ENCODE measurements around the gene FMNL1. TPM values are rescaled to one million over a fixed set of nuclear protein-coding genes. Genes with fewer than 3 reads are reported as not detected.

Gene FMNL1
- total RNA-seq, 4 donors from 2014 or later: 8.3 to 13.6 (median 8.8) TPM

- 50 to 78% methylated on average over 2 to 3 of the region's 18 CpGs for WGBS, 2 donors
- DNase-seq (ENCODE audit: low spot score in 2 of 2): no peak
- intact Hi-C loops (cut with DNase I; ENCODE audit: low total_unique reads): no loop called here
- no peak overlapping the region for H3K4me3 ChIP-seq (ENCODE audit: low read depth, poor library complexity, severe bottlenecking)
- TF ChIP-seq POLR2A (IDR thresholded peaks at IDR 0.05) (no peak), CTCF (IDR thresholded peaks at IDR 0.05) (no peak)
Measured at GRCh38 chr17:45242029-45242414, 20.3 kb downstream of the FMNL1 start.

GRCh38 chr17:45243750-45244149 lies 22.1 kb downstream of the FMNL1 start:
- intact Hi-C loops (cut with DNase I; ENCODE audit: low total_unique reads): no loop called here
- no peak for DNase-seq (ENCODE audit: low spot score in 2 of 2)
- no peak for TF ChIP-seq POLR2A (IDR thresholded peaks at IDR 0.05)
- TF ChIP-seq CTCF (IDR thresholded peaks at IDR 0.05): no peak
- H3K4me3 ChIP-seq (ENCODE audit: low read depth, poor library complexity, severe bottlenecking): no peak overlapping the region
- 85 to 86% methylated on average over 18 of the region's 18 CpGs for WGBS, 2 donors

- 86 to 91% methylated on average over 20 to 21 of the region's 21 CpGs for whole genome bisulfite sequencing, 2 donors
- no peak for DNase-seq (ENCODE audit: low spot score in 2 of 2)
- no peak overlapping the region for H3K4me3 ChIP-seq (ENCODE audit: low read depth, poor library complexity, severe bottlenecking)
- intact Hi-C loops (cut with DNase I; ENCODE audit: low total_unique reads): no loop called here
- TF ChIP-seq POLR2A (IDR thresholded peaks at IDR 0.05): no peak
Measured at GRCh38 chr17:45244725-45245656, 23.3 kb downstream of the FMNL1 start.

- no peak overlapping the region for H3K4me3 ChIP-seq (ENCODE audit: low read depth, poor library complexity, severe bottlenecking)
- WGBS, 2 donors: 80 to 87% methylated on average over 8 of the region's 8 CpGs
- DNase-seq (ENCODE audit: low spot score in 2 of 2): no peak
- intact Hi-C loops (cut with DNase I; ENCODE audit: low total_unique reads): no loop called here
- TF ChIP-seq CTCF (IDR thresholded peaks at IDR 0.05) (no peak), POLR2A (IDR thresholded peaks at IDR 0.05) (no peak)
Measured at GRCh38 chr17:45246338-45246737, 24.7 kb downstream of the FMNL1 start.

GRCh38 chr17:45246861-45247428 lies 25.3 kb downstream of the FMNL1 start:
- 3 to 17% methylated on average over 15 to 27 of the region's 33 CpGs for WGBS, 2 donors
- intact Hi-C loops (cut with DNase I; ENCODE audit: low total_unique reads): no loop called here
- no peak for TF ChIP-seq POLR2A (IDR thresholded peaks at IDR 0.05)
- TF ChIP-seq CTCF (IDR thresholded peaks at IDR 0.05): no peak
- peak overlapping the region; percentile 29 for H3K4me3 ChIP-seq (ENCODE audit: low read depth, poor library complexity, severe bottlenecking)
- no peak for DNase-seq (ENCODE audit: low spot score in 2 of 2)

- peak overlapping the region; percentile 29 for H3K4me3 ChIP-seq (ENCODE audit: low read depth, poor library complexity, severe bottlenecking)
- 1 to 2% methylated on average over 23 to 40 of the region's 61 CpGs for WGBS, 2 donors
- intact Hi-C loops (cut with DNase I; ENCODE audit: low total_unique reads): no loop called here
- DNase-seq (ENCODE audit: low spot score in 2 of 2): peak; percentile 88 to 98
- TF ChIP-seq CTCF (IDR thresholded peaks at IDR 0.05) (no peak), POLR2A (IDR thresholded peaks at IDR 0.05) (no peak)
Measured at GRCh38 chr17:45247429-45248131, 25.9 kb downstream of the FMNL1 start.
